Stimulated activated CD4-positive, alpha-beta T cell treated with anti-CD3 and anti-CD28 coated beads, Interleukin-12 subunit alpha, Interleukin-12 subunit beta, amount 100 ng/mL, for 4 hours (primary cell): ENCODE measurements around the gene ANO4.

Experiments
- DNase-seq: peaks from one replicate; pipeline ENCODE4 v3.0.0-alpha.2; 2020

ANO4 gene

GRCh38 chr12:100820314-100820713, 25.7 kb downstream of the ANO4 start:
- no peak for DNase-seq

- DNase-seq = no peak
Measured at GRCh38 chr12:100823963-100824362, 29.4 kb downstream of the ANO4 start.

DNA sequence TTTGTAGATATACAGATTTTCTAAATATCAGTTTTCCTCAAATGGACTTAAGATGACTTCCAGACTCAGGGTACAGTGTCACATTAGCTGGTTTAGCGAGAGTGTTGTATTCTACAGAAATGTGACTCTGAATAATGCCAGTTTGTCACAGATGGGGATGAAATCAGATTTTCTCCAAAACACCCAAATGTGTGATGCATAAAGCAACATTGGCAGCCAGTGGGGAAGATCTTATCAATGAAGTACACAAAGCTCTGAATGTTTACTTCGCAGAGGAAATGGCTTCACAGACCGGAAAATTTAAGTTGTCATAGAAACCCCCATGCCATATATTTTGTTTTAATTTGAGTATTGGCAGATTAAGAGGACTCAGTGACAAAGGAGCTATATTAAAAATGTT, 29.9 kb downstream of the ANO4 start:
- no peak for DNase-seq

DNA sequence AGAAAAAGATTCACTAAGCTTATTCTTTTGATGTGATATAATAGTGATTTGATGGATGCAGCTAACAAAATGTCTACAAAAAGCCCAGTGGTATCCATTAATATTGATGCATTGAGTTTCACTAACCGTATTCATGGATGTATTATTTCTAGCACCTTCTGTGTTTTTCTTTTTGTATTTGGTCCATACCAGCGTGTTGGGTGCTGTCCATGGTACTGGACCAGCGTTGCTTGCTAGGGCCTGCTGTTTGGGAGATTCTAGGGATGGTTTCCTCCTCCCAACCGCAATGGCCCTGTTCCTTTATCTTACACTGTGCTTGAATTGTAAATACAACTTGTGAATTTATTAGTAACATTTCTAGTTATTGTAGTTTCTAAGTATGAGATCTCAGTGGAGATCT, 31.7 kb downstream of the ANO4 start:
- DNase-seq = no peak

- DNase-seq = no peak
Measured at GRCh38 chr12:100827901-100828520, 33.4 kb downstream of the ANO4 start.

- DNase-seq = no peak
Measured at GRCh38 chr12:100830003-100830795, 35.6 kb downstream of the ANO4 start.

DNA sequence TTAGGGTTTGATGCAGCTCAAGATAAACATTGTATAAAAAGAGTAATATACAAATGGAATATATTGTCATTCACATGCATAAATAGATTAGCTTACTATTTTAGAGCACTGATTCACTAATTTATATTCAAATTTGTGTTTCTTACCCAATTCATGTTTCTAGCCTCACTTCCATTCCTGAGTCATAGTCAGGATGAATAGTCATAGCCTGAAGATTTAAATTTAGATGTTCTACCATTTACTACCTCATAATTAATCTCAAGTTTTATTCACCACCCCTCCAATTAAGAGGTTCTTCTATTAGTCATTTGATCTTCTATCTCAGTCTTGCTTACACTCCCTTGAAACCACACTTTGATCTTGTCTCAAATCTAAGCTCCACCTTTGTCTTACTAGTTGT, 38.7 kb downstream of the ANO4 start:
- no peak for DNase-seq

DNA sequence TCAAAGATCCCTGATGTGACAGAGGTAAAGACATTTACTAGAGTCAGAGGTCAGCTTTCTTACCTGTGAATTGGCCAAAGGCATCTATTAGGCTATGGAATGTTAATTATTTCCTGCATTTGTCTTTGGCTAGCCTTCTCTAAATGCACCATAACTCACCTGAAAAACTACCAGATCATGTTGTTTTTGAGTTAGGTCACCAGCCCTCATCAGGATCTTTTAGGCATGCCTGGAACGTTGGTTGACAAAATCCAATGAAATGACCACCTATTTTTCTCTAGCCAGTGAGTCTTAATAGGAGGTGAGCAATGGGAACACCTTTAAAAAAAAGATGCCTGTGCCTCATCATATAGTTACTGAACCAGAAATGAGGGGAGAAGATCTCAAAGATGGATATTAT, 46.2 kb downstream of the ANO4 start:
- no peak for DNase-seq

- DNase-seq = no peak
Measured at GRCh38 chr12:100842156-100842555, 47.6 kb downstream of the ANO4 start.

DNA sequence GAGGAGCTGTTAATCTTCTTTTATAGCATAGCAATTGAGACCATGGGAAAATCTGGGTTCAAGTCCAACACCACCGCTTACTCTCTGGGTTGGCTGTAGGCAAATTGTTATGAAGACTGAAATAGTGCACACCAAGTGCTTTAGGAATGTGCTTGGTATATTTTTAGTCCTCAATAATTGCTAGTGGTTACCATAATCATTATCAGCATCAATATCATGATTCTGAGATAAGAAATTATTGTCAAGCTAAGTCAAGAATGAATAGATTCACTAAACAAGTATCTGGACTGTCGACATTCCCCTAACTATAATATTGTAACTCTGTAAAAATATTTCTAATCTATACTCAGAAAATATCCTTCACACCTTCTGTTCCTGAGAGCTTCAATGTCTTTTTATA, 48.5 kb downstream of the ANO4 start:
- DNase-seq = no peak

DNA sequence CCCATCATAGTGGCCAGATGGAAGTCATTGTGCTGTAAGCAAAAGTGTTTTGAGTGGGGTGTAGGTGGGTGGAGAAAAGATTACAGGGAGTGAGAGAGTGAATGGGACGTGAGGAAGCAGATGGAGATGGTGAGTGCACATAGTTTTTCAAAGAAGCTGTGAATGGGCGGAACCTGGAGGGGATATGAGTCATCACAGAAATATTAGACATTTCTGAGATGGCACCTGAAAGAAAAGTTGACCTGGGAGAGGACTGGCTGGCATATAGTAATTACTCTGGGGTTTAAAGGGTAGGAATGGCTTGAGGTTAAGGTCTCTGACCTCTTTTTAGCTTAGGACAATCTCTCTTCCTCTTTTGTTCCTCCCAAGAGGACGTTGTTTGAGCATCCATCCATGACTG, 50.5 kb downstream of the ANO4 start:
- no peak for DNase-seq

DNA sequence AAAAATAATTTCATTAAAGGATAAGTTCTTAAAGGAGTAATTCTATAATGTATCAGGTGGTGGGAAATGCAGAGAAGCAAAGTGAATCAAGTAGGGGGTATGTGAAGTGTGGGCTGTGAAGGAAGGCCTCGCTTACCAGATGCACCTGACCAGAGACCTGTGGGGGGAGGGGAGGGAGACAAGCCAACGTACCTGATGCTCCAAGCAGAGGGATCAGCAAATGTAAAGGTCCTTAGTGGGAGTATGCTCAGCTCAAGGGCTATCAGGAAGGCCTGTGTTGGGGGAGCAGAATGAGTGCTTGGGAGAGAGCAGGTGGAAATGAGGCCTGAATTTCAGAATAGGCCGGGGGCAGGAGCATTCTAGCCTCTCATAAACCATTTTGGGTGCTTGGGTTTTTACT, 57.1 kb downstream of the ANO4 start:
- DNase-seq = no peak

- DNase-seq = no peak
Measured at GRCh38 chr12:100857418-100857817, 62.8 kb downstream of the ANO4 start.

DNA sequence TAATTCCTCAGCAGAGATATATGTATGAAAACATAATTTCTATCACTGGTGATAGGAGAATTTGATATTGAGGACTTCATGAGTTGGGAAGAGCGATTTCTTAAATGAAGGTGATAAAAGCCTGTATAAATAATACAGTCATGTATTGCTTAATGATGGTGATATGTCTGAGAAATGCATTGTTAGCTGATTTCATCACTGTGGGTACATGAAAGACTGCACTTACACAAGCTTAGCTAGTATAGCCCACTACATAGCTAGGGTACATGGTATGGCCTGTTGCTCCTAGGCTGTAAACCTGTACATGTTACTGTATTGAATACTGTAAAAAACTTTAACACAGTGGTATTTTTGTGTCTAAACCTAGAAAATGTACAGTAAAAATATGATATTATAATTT, 63.4 kb downstream of the ANO4 start:
- no peak for DNase-seq

DNA sequence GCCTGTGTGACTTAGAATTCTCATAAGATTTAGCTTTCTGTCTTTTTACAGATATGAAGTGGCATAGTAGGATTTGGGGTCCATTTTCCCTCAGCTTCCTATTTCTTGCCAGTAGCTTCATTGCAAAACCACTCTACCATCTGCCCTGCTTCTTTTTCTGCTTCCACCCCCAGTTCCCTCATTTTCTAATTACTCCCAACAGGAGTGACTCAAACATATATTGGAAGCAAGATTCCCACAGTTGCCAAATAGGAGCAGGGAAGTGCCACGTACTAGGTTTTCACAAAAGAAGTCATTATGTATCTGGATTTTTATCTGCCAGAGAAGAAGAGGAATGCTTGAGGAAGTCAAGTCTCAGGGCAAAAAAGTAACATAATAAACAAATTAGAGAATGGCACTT, 64.1 kb downstream of the ANO4 start:
- no peak for DNase-seq

GRCh38 chr12:100859063-100859627, 64.6 kb downstream of the ANO4 start:
- DNase-seq = no peak

- no peak for DNase-seq
Measured at GRCh38 chr12:100860611-100861010, 66.0 kb downstream of the ANO4 start.

DNA sequence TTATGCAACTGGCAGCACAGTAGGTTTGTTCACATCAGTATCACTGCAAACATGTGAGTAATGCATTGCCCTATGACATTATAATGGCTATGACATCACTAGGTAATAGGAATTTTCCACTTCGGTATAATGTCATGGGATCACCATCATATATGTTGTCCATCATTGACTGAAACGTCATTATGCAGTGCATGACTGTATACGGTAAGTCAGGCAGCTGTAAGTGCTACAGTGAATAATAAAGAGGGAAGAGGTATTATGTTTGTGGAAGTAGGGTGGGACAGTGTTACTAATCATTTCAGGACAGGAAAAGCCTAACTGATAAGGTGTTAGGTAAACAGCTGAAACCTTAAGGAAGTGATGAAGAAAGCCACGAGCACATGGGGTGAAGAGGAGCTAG, 68.1 kb downstream of the ANO4 start:
- DNase-seq = no peak

- no peak for DNase-seq
Measured at GRCh38 chr12:100864366-100864765, 69.8 kb downstream of the ANO4 start.

DNA sequence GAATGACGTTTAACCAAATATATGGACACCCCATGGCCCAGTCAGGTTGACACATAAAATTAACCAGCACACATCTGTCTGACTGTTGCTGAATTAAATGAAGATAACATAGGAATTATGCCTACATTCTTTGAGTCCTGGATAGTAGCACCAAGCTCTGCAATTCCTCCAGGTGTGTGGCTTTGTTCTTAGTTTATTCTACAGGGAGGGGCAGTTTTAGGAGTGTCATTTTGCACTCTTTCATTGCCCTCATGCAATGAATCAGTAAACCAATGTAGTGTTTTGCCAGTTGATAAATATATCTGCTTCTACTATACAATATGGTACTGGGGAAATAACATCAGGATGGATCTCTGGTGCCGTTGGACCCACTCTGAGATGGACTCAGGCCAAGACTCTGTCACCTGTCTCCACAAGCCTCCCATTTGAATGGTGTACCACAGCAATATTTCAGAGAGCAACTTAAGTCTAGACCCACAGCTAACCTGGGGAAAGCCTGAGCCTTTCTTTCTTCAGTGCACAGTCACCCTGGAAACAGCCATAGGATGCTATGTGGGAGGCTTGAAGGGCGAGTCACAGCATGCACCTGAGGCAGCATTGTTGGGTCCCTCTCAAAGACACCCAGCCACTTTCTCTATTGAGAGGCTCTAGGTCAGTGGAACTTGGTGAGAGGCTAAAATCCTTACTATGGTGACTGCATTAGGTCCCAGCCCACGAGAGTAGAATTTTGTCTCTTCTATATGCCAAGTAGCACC, 73.2 kb downstream of the ANO4 start:
- no peak for DNase-seq

- no peak for DNase-seq
Measured at GRCh38 chr12:100868487-100868886, 73.9 kb downstream of the ANO4 start.

GRCh38 chr12:100871195-100871734, 76.7 kb downstream of the ANO4 start:
- DNase-seq = no peak

DNA sequence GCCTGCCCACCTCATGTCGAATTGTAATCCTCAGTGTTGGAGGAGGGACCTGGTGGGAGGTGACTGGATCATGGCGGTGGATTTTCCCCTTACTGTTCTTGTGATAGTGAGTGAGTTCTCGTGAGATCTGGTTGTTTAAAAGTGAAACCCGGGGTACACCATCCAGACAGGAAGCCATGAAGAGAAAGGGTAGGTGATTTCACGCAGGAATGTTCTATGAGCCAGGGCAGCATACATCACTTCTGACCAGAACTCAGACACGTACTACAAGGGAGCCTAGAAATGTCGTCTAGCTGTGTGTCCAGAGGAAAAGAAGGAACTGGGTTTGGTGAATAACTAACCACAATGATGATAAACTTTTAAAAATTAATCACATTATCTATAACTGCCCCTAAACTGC, 80.6 kb downstream of the ANO4 start:
- DNase-seq = no peak

- no peak for DNase-seq
Measured at GRCh38 chr12:100875771-100876170, 81.2 kb downstream of the ANO4 start.
